VCaP (cell line): ENCODE measurements around the gene SORT1.
A peak's percentile ranks its signal among the peaks of the same experiment; 100 is the strongest.

ENCODE experiments used
- H3K27ac ChIP-seq: fragments of 450-650 bp; 2 replicates; pipeline ENCODE4 v1.5.1; 2017
- TF ChIP-seq, protein P1 (sequence below): fragments of 450-650 bp; conservative IDR thresholded peaks from 2 replicates; pipeline ENCODE4 v1.5.1; 2017; ENCODE audit warnings: mild to moderate bottlenecking, moderate library complexity

The SORT1 gene

DNA sequence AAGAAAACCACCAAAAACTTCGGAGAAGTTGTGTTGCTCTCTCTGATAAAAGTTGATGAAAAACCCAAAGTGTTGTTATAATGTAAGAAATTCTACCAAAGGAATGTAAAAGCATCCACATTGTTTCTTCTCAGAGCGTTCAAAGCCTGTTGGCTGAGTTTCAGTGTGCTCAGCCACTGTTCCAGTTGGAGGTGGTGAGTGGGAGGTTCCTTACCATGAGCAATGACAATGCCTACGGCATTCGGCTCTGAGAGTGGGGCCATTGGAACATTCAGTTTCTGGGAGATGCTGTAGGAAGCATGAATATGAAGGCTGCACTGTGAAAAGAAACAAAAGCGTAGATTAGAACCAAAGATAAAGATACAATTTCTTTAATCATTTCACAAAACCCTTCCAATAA lies 70.4 kb downstream of the SORT1 start:
- no peak overlapping the region for H3K27ac ChIP-seq
- TF ChIP-seq, protein P1, sequence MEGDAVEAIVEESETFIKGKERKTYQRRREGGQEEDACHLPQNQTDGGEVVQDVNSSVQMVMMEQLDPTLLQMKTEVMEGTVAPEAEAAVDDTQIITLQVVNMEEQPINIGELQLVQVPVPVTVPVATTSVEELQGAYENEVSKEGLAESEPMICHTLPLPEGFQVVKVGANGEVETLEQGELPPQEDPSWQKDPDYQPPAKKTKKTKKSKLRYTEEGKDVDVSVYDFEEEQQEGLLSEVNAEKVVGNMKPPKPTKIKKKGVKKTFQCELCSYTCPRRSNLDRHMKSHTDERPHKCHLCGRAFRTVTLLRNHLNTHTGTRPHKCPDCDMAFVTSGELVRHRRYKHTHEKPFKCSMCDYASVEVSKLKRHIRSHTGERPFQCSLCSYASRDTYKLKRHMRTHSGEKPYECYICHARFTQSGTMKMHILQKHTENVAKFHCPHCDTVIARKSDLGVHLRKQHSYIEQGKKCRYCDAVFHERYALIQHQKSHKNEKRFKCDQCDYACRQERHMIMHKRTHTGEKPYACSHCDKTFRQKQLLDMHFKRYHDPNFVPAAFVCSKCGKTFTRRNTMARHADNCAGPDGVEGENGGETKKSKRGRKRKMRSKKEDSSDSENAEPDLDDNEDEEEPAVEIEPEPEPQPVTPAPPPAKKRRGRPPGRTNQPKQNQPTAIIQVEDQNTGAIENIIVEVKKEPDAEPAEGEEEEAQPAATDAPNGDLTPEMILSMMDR = no peak

DNA sequence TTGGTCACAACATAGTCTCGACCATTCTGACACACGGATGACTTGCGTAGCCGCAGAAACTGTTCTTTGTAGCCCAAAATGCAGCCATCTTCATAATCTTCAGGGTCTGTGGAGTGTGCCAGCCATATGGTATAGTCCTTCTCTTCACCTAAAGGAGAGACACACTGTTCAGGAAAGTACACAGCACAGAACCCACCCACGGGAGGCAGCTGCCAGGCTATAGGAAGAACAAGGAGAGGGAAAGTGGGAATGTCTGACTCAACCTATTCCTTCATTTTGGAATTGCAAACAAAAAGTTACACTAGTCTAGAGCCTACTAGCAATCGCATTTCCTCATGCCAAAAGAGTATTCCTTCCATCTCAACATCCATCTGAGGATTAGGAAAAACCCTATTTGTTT lies 74.7 kb downstream of the SORT1 start:
- H3K27ac ChIP-seq = no peak overlapping the region
- TF ChIP-seq, protein P1 = no peak

DNA sequence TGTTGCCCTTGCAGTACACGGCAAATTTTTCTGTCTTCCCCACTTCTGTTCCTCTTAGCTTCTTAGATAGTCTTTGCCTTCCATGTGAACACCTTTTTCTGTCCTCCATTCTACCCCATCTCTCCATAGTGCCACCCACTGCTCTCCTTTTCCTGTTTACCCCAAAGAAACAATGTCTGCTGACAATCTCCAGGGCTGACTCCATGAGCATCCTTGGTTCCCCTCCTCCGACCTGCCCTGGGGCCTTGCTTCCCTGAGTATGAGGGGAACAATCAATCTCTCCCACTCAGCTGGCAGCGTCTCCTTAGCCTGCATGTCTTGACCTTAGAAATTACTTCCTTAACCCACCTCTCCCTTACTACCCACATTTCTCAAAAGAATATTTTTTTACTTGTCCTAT lies 78.6 kb downstream of the SORT1 start:
- TF ChIP-seq, protein P1 = no peak
- H3K27ac ChIP-seq = no peak overlapping the region

DNA sequence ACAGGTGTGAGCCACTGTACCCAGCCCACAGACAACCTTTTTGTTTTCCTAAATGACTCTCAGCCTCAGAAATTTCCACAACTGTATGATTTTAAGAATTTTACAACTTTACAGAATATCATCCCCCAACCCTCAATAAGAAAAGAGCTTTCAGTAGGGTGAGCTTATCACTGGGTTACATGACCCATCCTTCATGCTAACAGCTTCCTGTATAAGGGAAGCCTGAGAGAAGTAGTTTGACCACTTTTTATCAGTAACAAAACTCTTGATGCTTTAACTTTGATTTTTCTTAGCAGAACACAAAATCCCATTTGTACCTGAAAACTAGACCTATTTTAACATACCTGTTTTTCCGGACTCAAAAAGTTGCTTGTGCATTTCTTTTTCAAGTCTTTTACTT lies 81.2 kb downstream of the SORT1 start:
- TF ChIP-seq, protein P1 = no peak
- no peak overlapping the region for H3K27ac ChIP-seq

DNA sequence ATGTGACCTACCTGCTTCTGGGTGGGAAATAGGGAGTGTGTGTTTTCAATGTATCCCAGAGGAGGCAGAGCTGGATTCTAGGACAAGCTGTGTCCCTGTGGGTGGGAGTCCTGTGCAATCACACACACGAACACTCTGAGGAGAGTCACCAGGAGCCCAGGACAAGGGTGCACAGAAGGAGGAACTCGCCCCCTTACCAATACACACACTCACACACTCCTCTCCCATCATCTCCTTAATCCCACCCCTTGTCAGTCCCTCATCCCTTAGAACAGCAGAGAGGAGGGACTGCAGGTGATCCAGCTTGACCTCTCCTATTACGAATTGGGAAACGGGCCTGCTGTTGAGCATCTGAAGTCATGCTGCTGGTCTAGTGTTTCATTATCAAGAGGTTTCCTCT lies 82.4 kb downstream of the SORT1 start:
- peak overlapping the region; percentile 23; the same call in 1 of the 2 replicates for H3K27ac ChIP-seq
- TF ChIP-seq, protein P1 = no peak

DNA sequence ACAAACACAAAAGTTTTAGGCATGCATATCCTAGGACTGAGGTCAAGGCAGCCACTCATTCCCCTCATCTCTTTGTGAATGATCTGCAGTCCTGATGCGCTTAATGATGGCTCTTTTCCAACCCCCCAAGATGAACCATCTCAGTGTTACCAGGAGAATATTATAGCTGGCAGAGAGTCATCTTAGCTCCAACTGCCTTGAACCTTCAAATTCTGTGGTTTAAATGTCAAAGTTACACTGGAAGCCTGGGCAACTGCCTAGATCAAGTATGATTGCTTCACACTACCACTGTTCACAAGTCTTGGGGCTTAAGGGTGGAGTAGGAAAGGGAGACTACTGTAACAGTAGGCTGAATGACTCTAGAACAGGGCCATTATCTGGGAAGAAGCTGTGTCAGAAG lies 82.9 kb downstream of the SORT1 start:
- TF ChIP-seq, protein P1 = no peak

DNA sequence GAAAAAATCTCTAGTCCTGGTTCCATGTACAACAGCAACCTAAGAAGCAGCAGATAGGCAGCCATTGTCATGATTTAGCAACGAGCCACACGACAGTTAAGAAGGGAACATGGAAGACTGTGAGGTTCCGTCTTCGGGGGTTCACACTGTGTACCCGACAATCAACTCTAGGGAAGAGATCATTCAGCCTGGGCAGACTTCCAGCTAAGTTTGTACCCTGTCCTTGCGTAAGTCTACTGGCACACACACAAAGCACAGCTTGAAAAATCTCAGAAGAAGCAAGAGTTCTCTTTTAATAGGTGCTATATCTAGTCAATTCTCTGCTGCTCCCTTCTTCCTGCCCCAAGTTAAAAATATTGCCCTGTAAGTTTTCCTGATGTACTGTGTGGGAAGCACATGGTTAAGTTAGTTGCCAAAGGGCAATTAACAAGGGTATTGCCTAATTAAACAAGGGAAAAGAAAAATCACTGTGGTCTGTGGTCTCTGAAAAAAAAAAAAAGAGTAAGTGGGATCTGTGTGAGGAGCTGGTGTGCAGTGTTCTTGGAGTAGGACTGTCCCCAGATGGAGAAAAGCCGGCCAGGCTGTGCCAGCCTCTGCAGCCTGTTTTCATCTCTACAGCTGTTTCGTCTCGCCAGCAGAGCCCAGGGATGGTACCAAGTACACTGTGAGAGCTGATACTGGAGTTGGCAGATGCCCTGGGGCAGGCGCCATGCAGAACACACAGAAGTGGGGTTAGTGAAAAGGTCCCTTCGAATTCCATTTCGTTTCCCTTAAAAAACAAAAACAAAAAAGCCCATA lies 84.5 kb downstream of the SORT1 start:
- TF ChIP-seq, protein P1 = no peak
- no peak overlapping the region for H3K27ac ChIP-seq

More for the DNA sequence above, 82.9 kb downstream of the SORT1 start:
- H3K27ac ChIP-seq = peak overlapping the region; percentile 23; the same call in 1 of the 2 replicates
